ENCODE data around the gene MESP2. TPM values are rescaled to one million over a fixed set of nuclear protein-coding genes. Genes with fewer than 3 reads are reported as not detected.

The MESP2 gene
- total RNA-seq, 1 donor from 2014 or later, result not detected

- Histone ChIP-seq H3K36me3 (no peaks in the 10 kb centered on the region), H3K27ac (no peak overlapping the region), H3K4me3 (no peak overlapping the region), H3K27me3 (peaks cover 7% of the 10 kb centered on the region), H3K4me1 (peaks cover 10% of the 10 kb centered on the region), H3K9me3 (no peaks in the 10 kb centered on the region)
- intact Hi-C loops (cut with DNase I), result no loop called here
- TF ChIP-seq CTCF (IDR thresholded peaks at IDR 0.05), result no peak
- ATAC-seq, result no peak
- DNase-seq, result no peak
Observed at GRCh38 chr15:89747708-89748682, 28.1 kb upstream of the MESP2 start.

- no peak for DNase-seq
- Histone ChIP-seq H3K27me3 (peaks cover 7% of the 10 kb centered on the region), H3K4me1 (peaks cover 10% of the 10 kb centered on the region), H3K4me3 (no peak overlapping the region), H3K9me3 (no peaks in the 10 kb centered on the region), H3K27ac (no peak overlapping the region), H3K36me3 (no peaks in the 10 kb centered on the region)
- no peak for TF ChIP-seq CTCF (IDR thresholded peaks at IDR 0.05)
- no peak for ATAC-seq
- intact Hi-C loops (cut with DNase I), result no loop called here
Observed at GRCh38 chr15:89749054-89749453, 27.1 kb upstream of the MESP2 start.

GRCh38 chr15:89749526-89749925, 26.6 kb upstream of the MESP2 start:
- no peaks in the 10 kb centered on the region for H3K9me3 ChIP-seq
- intact Hi-C loops (cut with DNase I), result no loop called here
- H3K4me1 ChIP-seq, result peaks cover 10% of the 10 kb centered on the region
- no peaks in the 10 kb centered on the region for H3K36me3 ChIP-seq
- DNase-seq, result no peak
- H3K27me3 ChIP-seq, result peaks cover 7% of the 10 kb centered on the region
- no peak overlapping the region for H3K27ac ChIP-seq
- peak overlapping the region; percentile 69 for H3K4me3 ChIP-seq
- no peak for TF ChIP-seq CTCF (IDR thresholded peaks at IDR 0.05)
- no peak for ATAC-seq

DNA sequence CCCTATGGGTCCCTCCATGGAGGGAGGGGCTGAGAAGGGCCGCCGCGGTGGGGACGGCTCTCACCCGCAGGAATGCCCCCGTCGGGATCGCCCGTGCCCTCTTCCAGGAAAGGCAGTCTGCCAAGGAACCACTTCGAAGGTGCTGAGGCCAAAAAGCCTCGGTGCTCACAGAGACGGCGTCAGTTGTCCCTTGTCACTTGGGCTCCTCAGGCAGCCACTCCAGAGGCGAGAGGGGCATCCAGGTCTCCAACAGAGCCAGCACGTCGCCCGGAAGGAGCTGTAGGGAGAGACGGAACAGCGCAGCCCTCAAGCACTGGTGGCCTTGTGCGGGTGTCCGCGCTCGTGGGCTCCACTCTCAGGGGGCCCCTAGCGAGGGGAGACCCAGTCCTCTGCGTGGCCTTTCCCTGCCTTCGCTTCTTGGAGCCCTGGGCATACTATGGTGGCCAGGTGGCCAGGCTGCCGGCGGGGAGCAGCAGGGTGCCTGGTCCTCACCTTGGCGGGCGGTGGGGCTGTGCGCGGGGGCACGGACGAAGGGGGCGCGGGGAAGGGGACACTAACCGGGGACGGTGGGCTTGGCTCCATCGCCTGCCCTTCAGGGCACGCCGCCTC, 26.1 kb upstream of the MESP2 start:
- peak overlapping the region; percentile 69 for H3K4me3 ChIP-seq
- TF ChIP-seq CTCF (IDR thresholded peaks at IDR 0.05), result no peak
- intact Hi-C loops (cut with DNase I), result no loop called here
- H3K36me3 ChIP-seq, result no peaks in the 10 kb centered on the region
- no peaks in the 10 kb centered on the region for H3K9me3 ChIP-seq
- peak; percentile 8 for ATAC-seq
- no peak for DNase-seq
- H3K27ac ChIP-seq, result no peak overlapping the region
- peaks cover 10% of the 10 kb centered on the region for H3K4me1 ChIP-seq
- peaks cover 5% of the 10 kb centered on the region for H3K27me3 ChIP-seq

GRCh38 chr15:89750560-89751542, 25.3 kb upstream of the MESP2 start, which contains the start of gene MESP1:
MESP1 (minus strand) TSS chr15:89751249; CDS start chr15:89751231, 18 bp downstream.
- Histone ChIP-seq H3K27ac (peak within 1 kb of the TSS; percentile 58), H3K27me3 (no peaks in the 10 kb centered on the region), H3K4me1 (peaks cover 10% of the 10 kb centered on the region), H3K4me3 (peak within 1 kb of the TSS; percentile 69), H3K9me3 (no peaks in the 10 kb centered on the region), H3K36me3 (no peaks in the 10 kb centered on the region)
- intact Hi-C loops (cut with DNase I), result no loop called here
- DNase-seq (peak; percentile 97), ATAC-seq (peak; percentile 95)
- peak; percentile 79 for TF ChIP-seq CTCF (IDR thresholded peaks at IDR 0.05)
